Placental epithelial cell (primary cell): ENCODE data around the gene PPP1R9A. TPM values are rescaled to one million over a fixed set of nuclear protein-coding genes. Genes with fewer than 3 reads are reported as not detected.

Experiments used
- small RNA-seq: library from RNA; depleted of rRNA; stranded (forward); fragments of <200 nt; gene quantifications from one replicate; pipeline ENCODE3, GENCODE V24; 2012
- total RNA-seq: library from RNA; depleted of rRNA; stranded (reverse); fragments of >200 nt; gene quantifications from 2 replicates; pipeline ENCODE4 v1.2.3, GENCODE V29; 2012

Gene PPP1R9A
- 0.43 and 1.6 TPM in 2 replicates for total RNA-seq

GRCh38 chr7:94907026-94907810 lies at the start of gene PPP1R9A:
TSS of gene PPP1R9A (plus strand) at chr7:94907594. CDS start at chr7:94910114, 2,520 bp downstream.

GRCh38 chr7:95324431-95324830 lies 417.0 kb downstream of the PPP1R9A start, which contains the start of gene PON1:
TSS of gene PON1 (minus strand) at chr7:95324532. CDS start at chr7:95324475, 57 bp downstream.

Small RNA genes within 50 kb of the gene (small RNA-seq; reads per million reads assigned to genes)
- gene AC002429.1 = not detected
- gene HINT1P2 = not detected
- not detected for gene RNU4-16P
